Measurements from ENCODE around the gene HACE1.
"Not testable (repeated sequence)": the region's sequence is repeated elsewhere in the genome, so short reads cannot be mapped to it uniquely, and the experiment has no call there.

The HACE1 gene

GRCh38 chr6:104829183-104829958 lies 30.3 kb downstream of the HACE1 start:
- DNase-seq (ENCODE audit: low read depth) = no peak

- DNase-seq (ENCODE audit: low read depth) = no peak
These were observed 31.2 kb downstream of the HACE1 start for GRCh38 chr6:104828478-104828877.

GRCh38 chr6:104820820-104821219 lies 38.9 kb downstream of the HACE1 start:
- DNase-seq (ENCODE audit: low read depth) = not testable (repeated sequence)

- DNase-seq (ENCODE audit: low read depth) = no peak
These were observed 43.6 kb downstream of the HACE1 start for GRCh38 chr6:104816125-104816524.

GRCh38 chr6:104814743-104815142 lies 45.0 kb downstream of the HACE1 start:
- no peak for DNase-seq (ENCODE audit: low read depth)

GRCh38 chr6:104813552-104813951 lies 46.2 kb downstream of the HACE1 start:
- no peak for DNase-seq (ENCODE audit: low read depth)

- no peak for DNase-seq (ENCODE audit: low read depth)
These were observed 50.6 kb downstream of the HACE1 start for GRCh38 chr6:104809116-104809515.

GRCh38 chr6:104805335-104805734 lies 54.4 kb downstream of the HACE1 start:
- DNase-seq (ENCODE audit: low read depth) = not testable (repeated sequence)

GRCh38 chr6:104799134-104799657 lies 60.5 kb downstream of the HACE1 start:
- DNase-seq (ENCODE audit: low read depth) = no peak

GRCh38 chr6:104796031-104796785 lies 63.5 kb downstream of the HACE1 start:
- no peak for DNase-seq (ENCODE audit: low read depth)

GRCh38 chr6:104795363-104795762 lies 64.4 kb downstream of the HACE1 start:
- no peak for DNase-seq (ENCODE audit: low read depth)

GRCh38 chr6:104789770-104790190 lies 69.9 kb downstream of the HACE1 start:
- DNase-seq (ENCODE audit: low read depth) = peak; percentile 5

GRCh38 chr6:104788400-104788799 lies 71.3 kb downstream of the HACE1 start:
- no peak for DNase-seq (ENCODE audit: low read depth)

GRCh38 chr6:104787305-104787704 lies 72.4 kb downstream of the HACE1 start:
- DNase-seq (ENCODE audit: low read depth) = no peak

- DNase-seq (ENCODE audit: low read depth) = no peak
These were observed 74.8 kb downstream of the HACE1 start for GRCh38 chr6:104784884-104785283.

GRCh38 chr6:104771258-104771832 lies 88.4 kb downstream of the HACE1 start:
- no peak for DNase-seq (ENCODE audit: low read depth)

- no peak for DNase-seq (ENCODE audit: low read depth)
These were observed 90.8 kb downstream of the HACE1 start for GRCh38 chr6:104768906-104769305.

- no peak for DNase-seq (ENCODE audit: low read depth)
These were observed 93.1 kb downstream of the HACE1 start for GRCh38 chr6:104766595-104766994.

- no peak for DNase-seq (ENCODE audit: low read depth)
These were observed 104.8 kb downstream of the HACE1 start for GRCh38 chr6:104754788-104755409.

- DNase-seq (ENCODE audit: low read depth) = no peak
These were observed 106.5 kb downstream of the HACE1 start for GRCh38 chr6:104753251-104753650.

- no peak for DNase-seq (ENCODE audit: low read depth)
These were observed 109.3 kb downstream of the HACE1 start for GRCh38 chr6:104750449-104750848.

GRCh38 chr6:104739124-104739523 lies 120.6 kb downstream of the HACE1 start:
- DNase-seq (ENCODE audit: low read depth) = not testable (repeated sequence)

Measured in CMK (cell line).